Activated CD4-positive, alpha-beta T cell treated with anti-CD3 and anti-CD28 coated beads, Interleukin-2, amount 10 ng/mL, durations not matched to agents 7 days and 5 days (primary cell): ENCODE data around the gene PRXL2A. TPM values are rescaled to one million over a fixed set of nuclear protein-coding genes. Genes with fewer than 3 reads are reported as not detected.
"Not testable (repeated sequence)": the region's sequence is repeated elsewhere in the genome, so short reads cannot be mapped to it uniquely, and the experiment has no call there.

Source experiments
- CTCF ChIA-PET: fragments of 350-600 bp; sonication (Branson Sonifier 250); formaldehyde crosslinking; loops from one replicate; lab custom pipeline; 2021; ENCODE audit warnings: antibody characterized with exemption; lab: Charles Lee
- POLR2A ChIA-PET: fragments of 350-600 bp; sonication (Branson Sonifier 250); formaldehyde crosslinking; loops from one replicate; lab custom pipeline; 2021; ENCODE audit warnings: antibody characterized with exemption; lab: Charles Lee
- DNase-seq: peaks from one replicate; pipeline ENCODE4 v3.0.0-alpha.2; 2020
- H3K27ac Mint-ChIP-seq: one replicate; pipeline ENCODE4 v1.8.0; 2021; ENCODE audit warnings: mild to moderate bottlenecking, moderate library complexity, mixed read lengths
- H3K27me3 Mint-ChIP-seq: one replicate; pipeline ENCODE4 v1.8.0; 2021; ENCODE audit warnings: mixed read lengths
- H3K36me3 Mint-ChIP-seq: one replicate; pipeline ENCODE4 v1.8.0; 2021; ENCODE audit warnings: low read depth, mixed read lengths
- H3K4me1 Mint-ChIP-seq: one replicate; pipeline ENCODE4 v1.8.0; 2021; ENCODE audit warnings: mixed read lengths
- H3K4me3 Mint-ChIP-seq: one replicate; pipeline ENCODE4 v1.8.0; 2021; ENCODE audit warnings: mild to moderate bottlenecking, moderate library complexity, mixed read lengths
- H3K9me3 Mint-ChIP-seq: one replicate; pipeline ENCODE4 v1.8.0; 2021; ENCODE audit warnings: mixed read lengths
- total RNA-seq, 2 experiments: library from RNA; stranded (reverse); gene quantifications; one replicate each; pipeline ENCODE4 v1.2.3, GENCODE V29; 2021

Gene PRXL2A, protein sequence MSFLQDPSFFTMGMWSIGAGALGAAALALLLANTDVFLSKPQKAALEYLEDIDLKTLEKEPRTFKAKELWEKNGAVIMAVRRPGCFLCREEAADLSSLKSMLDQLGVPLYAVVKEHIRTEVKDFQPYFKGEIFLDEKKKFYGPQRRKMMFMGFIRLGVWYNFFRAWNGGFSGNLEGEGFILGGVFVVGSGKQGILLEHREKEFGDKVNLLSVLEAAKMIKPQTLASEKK
- total RNA-seq, result 1 to 10 TPM; 5.4 to 5.7 TPM

DNA sequence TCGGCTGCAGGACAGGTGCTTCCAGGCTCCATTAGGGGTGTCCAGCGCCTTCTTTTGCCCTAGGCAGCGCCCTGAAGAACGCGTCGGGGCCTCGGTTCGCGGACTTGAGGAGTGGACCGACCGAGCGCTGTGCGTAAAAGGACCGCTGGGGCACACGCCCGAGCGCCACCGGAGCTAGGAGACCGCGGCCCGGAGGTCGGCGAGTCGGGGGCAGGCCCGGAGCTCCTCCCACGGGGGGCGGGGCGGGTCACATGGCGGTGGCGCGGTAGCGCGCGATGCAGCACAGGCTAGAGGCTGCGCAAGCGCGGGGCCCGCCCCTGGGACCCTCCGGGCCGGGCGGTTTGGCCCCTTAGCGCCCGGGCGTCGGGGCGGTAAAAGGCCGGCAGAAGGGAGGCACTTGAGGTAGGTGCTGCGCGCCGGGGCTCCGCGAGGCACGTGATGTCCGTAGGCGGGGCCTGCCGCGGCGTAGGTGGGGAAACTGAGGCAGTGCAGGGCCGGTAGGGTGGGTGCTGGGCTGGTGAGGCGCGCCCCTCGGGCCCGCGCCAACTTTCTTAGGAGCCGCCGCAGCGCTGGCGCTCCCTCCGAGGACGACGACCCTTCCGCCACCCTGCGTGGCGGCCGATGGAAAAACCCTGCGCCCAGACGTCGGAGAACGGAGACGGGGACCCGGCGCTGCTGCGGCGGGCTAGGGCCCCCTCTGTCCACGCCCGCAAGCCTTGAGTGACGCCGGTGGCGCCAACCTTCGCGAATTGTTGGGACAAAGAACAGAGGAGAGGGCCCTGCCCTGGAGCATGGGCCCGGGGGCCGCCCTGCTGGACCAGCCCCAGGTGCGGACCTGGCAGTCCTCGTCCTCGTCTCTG is at the start of gene PRXL2A:
Gene PRXL2A (plus strand): TSS at position 310 of the 860 bp plus-strand sequence. CDS start 11,917 bp downstream, outside the sequence.
- H3K9me3 Mint-ChIP-seq, result no peaks in the 10 kb centered on the region
- peaks cover 20% of the 10 kb centered on the region for H3K4me1 Mint-ChIP-seq
- H3K36me3 Mint-ChIP-seq, result no peaks in the 10 kb centered on the region
- H3K27me3 Mint-ChIP-seq, result peaks cover 7% of the 10 kb centered on the region
- POLR2A ChIA-PET, result interaction anchor here (0.6 kb wide), 1 partner anchor 26 kb away, joined by 6 read pairs; no protein-coding TSS in a partner anchor
- H3K4me3 Mint-ChIP-seq, result peak within 1 kb of the TSS; percentile 76
- CTCF ChIA-PET, result interaction anchor here (0.9 to 2.0 kb wide), 9 partner anchors 12 to 168 kb away, joined by 3 to 9 read pairs (median 4); no protein-coding TSS in a partner anchor
- DNase-seq, result peak; percentile 80
- H3K27ac Mint-ChIP-seq, result peak within 1 kb of the TSS; percentile 26

DNA sequence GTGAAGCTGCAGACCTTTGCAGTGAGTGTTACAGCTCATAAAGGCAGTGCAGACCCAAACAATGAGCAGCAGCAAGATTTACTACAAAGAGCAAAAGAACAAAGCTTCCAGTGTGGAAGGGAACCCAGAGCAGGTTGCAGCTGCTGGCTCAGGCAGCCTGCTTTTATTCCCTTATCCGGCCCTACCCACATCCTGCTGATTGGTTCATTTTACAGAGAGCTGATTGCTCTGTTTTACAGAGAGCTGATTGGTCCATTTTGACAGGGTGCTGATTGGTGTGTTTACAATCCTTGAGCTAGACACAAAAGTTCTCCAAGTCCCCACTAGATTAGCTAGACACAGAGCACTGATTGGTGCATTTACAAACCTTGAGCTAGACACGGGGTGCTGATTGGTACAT is 49.4 kb upstream of the PRXL2A start:
- DNase-seq, H3K4me3 Mint-ChIP-seq, H3K27ac Mint-ChIP-seq, POLR2A ChIA-PET, H3K4me1 Mint-ChIP-seq, H3K9me3 Mint-ChIP-seq, H3K36me3 Mint-ChIP-seq: not testable (repeated sequence)
- H3K27me3 Mint-ChIP-seq, result peaks cover 25% of the 10 kb centered on the region
- CTCF ChIA-PET, result interaction anchor here (0.5 kb wide), 1 partner anchor 16 kb away, joined by 3 read pairs; no protein-coding TSS in a partner anchor

DNA sequence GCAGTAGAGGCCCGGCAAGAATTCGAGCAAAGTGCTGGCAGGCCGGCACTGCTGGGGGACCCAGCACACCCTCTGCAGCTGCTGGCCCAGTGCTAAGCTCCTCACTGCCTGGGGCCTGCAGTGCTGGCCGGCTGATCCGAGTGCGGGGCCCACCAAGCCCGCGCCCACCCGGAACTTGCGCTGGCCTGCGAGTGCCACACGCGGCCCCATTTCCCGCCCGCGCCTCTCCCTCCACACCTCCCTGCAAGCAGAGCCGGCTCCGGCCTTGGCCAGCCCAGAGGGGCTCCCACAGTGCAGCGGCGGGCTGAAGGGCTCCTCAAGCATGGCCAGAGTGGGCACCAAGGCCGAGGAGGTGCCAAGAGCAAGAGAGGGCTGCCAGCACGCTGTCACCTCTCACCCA is 48.7 kb upstream of the PRXL2A start:
- no peak overlapping the region for H3K27ac Mint-ChIP-seq
- H3K36me3 Mint-ChIP-seq, result no peaks in the 10 kb centered on the region
- peaks cover 25% of the 10 kb centered on the region for H3K27me3 Mint-ChIP-seq
- H3K4me1 Mint-ChIP-seq, result peaks cover 9% of the 10 kb centered on the region
- H3K9me3 Mint-ChIP-seq, result no peaks in the 10 kb centered on the region
- CTCF ChIA-PET, result interaction anchor here (0.5 kb wide), 1 partner anchor 17 kb away, joined by 3 read pairs; no protein-coding TSS in a partner anchor
- DNase-seq, result no peak
- POLR2A ChIA-PET, result no interaction called here
- no peak overlapping the region for H3K4me3 Mint-ChIP-seq

DNA sequence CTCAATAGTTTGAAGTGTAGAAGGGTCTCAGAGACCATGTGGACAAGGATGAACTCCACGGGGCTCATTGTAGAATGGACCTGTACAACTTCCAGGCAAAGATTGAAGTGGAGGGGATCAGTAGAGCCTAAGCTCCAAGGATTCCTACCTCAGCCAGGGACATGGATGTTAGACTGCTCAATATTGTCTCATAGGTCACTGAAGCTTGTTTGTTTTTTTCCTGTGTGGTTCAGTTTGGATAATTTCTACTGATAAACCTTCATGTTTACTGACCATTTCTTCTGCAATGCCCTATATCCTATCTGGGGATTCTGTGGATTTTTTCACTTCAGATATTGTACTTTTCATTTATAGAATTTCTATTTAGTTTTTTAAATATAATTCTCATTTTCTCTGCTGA is 42.8 kb upstream of the PRXL2A start:
- POLR2A ChIA-PET, result no interaction called here
- Mint-ChIP-seq H3K27me3 (peaks cover 9% of the 10 kb centered on the region), H3K27ac (no peak overlapping the region), H3K4me1 (no peaks in the 10 kb centered on the region), H3K9me3 (peaks cover 9% of the 10 kb centered on the region), H3K36me3 (peaks cover 3% of the 10 kb centered on the region), H3K4me3 (no peak overlapping the region)
- no peak for DNase-seq
- CTCF ChIA-PET, result no interaction called here

DNA sequence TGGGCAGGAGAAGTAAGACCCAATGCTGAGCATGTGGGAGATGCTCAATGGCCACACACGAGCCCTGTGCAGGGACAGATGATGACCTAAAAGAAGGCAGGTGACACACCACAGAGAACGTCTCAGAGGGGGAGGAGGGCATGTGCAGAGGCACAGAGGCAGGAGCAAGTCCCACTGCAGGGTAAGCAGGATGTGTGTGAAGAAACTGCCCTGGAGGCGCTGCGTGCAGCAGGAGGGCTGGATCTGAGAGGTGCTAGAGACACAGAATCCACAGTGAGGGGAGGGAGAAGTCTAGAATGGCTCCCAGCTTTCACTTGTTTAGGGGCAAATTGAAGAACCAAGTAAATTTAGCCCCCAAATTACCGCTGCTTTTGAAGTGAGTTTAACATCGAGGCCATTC is 36.9 kb upstream of the PRXL2A start:
- H3K27ac Mint-ChIP-seq, result no peak overlapping the region
- CTCF ChIA-PET, result interaction anchor here (1.4 kb wide), 1 partner anchor 14 kb away, joined by 4 read pairs; no protein-coding TSS in a partner anchor
- POLR2A ChIA-PET, result no interaction called here
- peaks cover 3% of the 10 kb centered on the region for H3K36me3 Mint-ChIP-seq
- H3K27me3 Mint-ChIP-seq, result peaks cover 5% of the 10 kb centered on the region
- no peak for DNase-seq
- H3K4me3 Mint-ChIP-seq, result no peak overlapping the region
- H3K4me1 Mint-ChIP-seq, result no peaks in the 10 kb centered on the region
- peaks cover 6% of the 10 kb centered on the region for H3K9me3 Mint-ChIP-seq

DNA sequence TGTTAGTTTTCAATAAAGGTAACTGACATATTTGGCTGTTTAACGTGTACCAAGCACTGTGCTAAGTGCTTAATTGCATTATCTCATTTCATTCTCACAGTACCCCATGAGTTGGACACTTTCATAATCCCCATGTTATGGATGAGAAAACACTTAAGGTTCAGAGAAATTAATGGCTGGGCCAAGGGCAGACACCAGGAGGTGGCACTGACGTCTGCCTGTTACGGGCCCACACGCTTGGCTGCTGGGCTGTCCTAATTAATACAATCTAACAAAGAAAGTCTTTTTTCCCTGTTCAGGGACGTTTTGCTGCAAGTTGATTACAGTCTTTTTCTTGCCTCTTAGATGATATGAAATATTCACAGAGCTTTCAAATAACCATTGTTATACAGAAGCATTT is 35.7 kb upstream of the PRXL2A start:
- Mint-ChIP-seq H3K9me3 (peaks cover 5% of the 10 kb centered on the region), H3K27ac (no peak overlapping the region), H3K4me1 (no peaks in the 10 kb centered on the region), H3K36me3 (peaks cover 3% of the 10 kb centered on the region), H3K27me3 (peaks cover 7% of the 10 kb centered on the region), H3K4me3 (no peak overlapping the region)
- CTCF ChIA-PET, result interaction anchor here (1.4 to 2.4 kb wide), 2 partner anchors 10 to 133 kb away, joined by 5 to 7 read pairs; no protein-coding TSS in a partner anchor
- no peak for DNase-seq
- POLR2A ChIA-PET, result no interaction called here

DNA sequence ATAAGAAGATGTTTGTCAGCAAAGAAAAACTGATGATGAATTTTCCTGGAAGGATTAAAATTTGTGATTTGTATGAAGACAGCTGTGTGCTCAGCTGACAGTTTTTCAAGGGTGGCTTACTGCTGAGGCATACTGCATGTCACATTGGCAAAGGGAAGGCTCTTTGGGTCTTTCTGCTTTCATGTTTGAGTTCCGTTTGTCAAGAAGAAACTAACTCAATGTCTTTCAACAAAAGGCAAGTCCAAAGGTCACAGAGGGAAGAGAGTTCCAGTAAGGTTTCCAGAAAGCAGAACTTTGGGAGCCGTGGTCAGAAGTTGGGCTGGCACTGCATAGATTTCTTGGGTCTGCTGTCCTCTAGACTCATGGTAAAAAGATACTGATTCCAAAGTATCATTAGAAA is 34.8 kb upstream of the PRXL2A start:
- Mint-ChIP-seq H3K36me3 (no peaks in the 10 kb centered on the region), H3K4me3 (no peak overlapping the region), H3K27me3 (peaks cover 7% of the 10 kb centered on the region), H3K27ac (no peak overlapping the region), H3K4me1 (peaks cover 5% of the 10 kb centered on the region), H3K9me3 (no peaks in the 10 kb centered on the region)
- DNase-seq, result no peak
- ChIA-PET POLR2A (no interaction called here), CTCF (interaction anchor here (1.4 to 2.4 kb wide), 2 partner anchors 9 to 132 kb away, joined by 5 to 7 read pairs; no protein-coding TSS in a partner anchor)

DNA sequence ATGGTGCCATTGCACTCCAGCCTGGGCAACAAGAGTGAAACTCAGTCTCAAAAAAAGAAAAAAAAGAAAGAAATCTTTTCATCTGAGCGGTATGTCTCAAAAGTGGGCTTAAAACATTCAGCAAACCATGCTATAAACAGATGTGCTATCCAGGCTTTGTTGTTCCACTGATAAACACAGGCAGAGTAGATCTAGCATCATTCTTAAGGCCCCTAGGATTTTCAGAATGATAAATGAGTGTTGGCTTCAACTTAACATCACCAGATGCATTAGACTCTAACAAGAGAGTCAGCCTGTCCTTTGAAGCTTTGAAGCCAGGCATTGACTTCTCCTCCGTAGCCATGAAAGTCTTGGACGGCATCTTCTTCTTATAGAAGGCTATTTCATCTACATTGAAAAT is 28.6 kb upstream of the PRXL2A start:
- ChIA-PET CTCF (interaction anchor here (0.6 to 2.1 kb wide), 6 partner anchors 43 to 149 kb away, joined by 3 to 5 read pairs (median 4); no protein-coding TSS in a partner anchor), POLR2A (no interaction called here)
- Mint-ChIP-seq H3K36me3 (no peaks in the 10 kb centered on the region), H3K9me3 (no peaks in the 10 kb centered on the region), H3K4me1 (peaks cover 17% of the 10 kb centered on the region), H3K27me3 (peaks cover 6% of the 10 kb centered on the region), H3K4me3 (no peak overlapping the region), H3K27ac (no peak overlapping the region)
- DNase-seq, result no peak

DNA sequence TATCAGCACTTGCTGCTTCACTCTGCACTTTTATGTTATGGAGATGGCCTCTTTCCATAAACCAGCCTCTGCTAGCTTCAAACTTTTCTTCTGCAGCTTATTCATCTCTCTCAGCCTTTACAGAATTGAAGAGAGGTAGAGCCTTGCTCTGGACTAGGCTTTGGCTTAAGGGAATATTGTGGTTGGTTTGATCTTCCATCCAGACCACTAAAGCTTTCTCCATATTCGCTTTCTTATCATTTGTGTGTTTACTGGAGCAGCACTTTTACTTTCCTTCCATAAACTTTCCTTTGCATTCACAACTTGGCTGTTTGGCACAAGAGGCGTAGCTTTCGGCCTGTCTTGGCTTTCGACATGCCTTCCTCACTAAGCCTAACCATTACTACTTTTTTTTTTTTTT is 28.2 kb upstream of the PRXL2A start:
- Mint-ChIP-seq H3K27ac (no peak overlapping the region), H3K27me3 (peaks cover 6% of the 10 kb centered on the region), H3K4me1 (peaks cover 17% of the 10 kb centered on the region), H3K4me3 (no peak overlapping the region), H3K9me3 (no peaks in the 10 kb centered on the region), H3K36me3 (no peaks in the 10 kb centered on the region)
- POLR2A ChIA-PET, result no interaction called here
- DNase-seq, result no peak
- CTCF ChIA-PET, result interaction anchor here (0.6 to 2.1 kb wide), 6 partner anchors 43 to 149 kb away, joined by 3 to 5 read pairs (median 4); no protein-coding TSS in a partner anchor

DNA sequence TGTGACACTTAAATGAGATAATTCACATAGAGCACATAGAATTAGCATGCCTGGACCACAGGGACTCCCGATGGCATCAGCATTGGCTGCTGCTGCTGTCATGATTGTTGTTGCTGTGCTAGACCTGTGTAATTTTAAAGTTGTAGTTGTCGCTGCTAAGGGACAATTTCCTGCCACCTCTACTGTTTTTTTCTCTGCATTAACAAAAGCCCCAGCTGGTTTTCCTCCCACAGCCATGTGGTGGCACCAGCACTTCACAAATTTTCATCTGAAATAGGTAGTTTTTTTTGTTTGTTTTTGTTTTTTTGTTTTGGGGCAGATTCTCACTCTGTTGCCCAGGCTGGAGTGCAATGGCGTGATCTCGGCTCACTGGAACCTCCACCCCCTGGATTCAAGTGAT is 25.4 kb upstream of the PRXL2A start:
- H3K4me1 Mint-ChIP-seq, result peaks cover 17% of the 10 kb centered on the region
- peak; percentile 74 for DNase-seq
- H3K4me3 Mint-ChIP-seq, result no peak overlapping the region
- H3K27me3 Mint-ChIP-seq, result peaks cover 2% of the 10 kb centered on the region
- no peak overlapping the region for H3K27ac Mint-ChIP-seq
- POLR2A ChIA-PET, result interaction anchor here (0.7 kb wide), 1 partner anchor 25 kb away, joined by 6 read pairs; no protein-coding TSS in a partner anchor
- no peaks in the 10 kb centered on the region for H3K9me3 Mint-ChIP-seq
- CTCF ChIA-PET, result interaction anchor here (0.7 to 2.1 kb wide), 8 partner anchors 10 to 236 kb away, joined by 3 to 10 read pairs (median 4); no protein-coding TSS in a partner anchor
- H3K36me3 Mint-ChIP-seq, result no peaks in the 10 kb centered on the region

DNA sequence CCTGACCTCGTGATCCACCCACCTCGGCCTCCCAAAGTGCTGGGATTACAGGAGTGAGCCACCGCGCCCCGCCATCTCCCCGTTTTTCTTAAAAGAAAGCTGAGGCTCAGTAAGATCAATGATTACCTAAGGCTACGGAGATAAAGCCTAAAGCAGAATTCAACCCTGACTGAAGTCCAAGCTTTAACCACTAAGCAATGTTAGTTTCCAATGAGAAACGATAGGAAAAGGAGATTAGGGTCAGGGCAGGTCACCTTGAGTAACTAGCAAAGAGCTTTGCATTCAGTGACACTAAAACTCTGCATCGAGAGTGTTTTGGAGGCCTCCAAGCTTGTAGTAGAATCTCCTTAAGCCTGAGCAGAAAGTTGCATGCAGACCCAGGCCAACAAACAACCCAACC is 17.6 kb upstream of the PRXL2A start:
- ChIA-PET CTCF (interaction anchor here (0.6 to 1.1 kb wide), 2 partner anchors 13 to 189 kb away, joined by 3 to 4 read pairs; no protein-coding TSS in a partner anchor), POLR2A (no interaction called here)
- no peak overlapping the region for H3K27ac Mint-ChIP-seq
- no peaks in the 10 kb centered on the region for H3K36me3 Mint-ChIP-seq
- peaks cover 4% of the 10 kb centered on the region for H3K27me3 Mint-ChIP-seq
- H3K4me3 Mint-ChIP-seq, result no peak overlapping the region
- no peaks in the 10 kb centered on the region for H3K4me1 Mint-ChIP-seq
- no peak for DNase-seq
- H3K9me3 Mint-ChIP-seq, result no peaks in the 10 kb centered on the region

DNA sequence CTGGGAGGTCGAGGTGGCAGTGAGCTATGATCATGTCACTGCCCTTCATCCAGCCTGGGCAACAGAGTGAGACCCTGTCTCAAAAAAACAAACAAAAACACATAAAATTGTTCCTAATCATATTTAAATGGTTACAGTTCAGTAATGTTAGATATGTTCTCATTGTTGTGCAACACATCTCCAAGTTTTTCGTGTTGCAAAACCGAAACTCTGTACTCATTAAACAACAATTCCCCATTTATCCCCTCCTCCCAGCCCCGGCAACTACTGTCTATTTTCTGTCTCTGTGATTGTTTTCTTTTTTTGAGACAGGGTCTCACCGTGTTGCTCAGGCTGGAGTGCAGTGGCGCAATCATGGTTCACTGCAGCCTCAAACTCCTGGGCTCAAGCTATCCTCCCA is 16.1 kb upstream of the PRXL2A start:
- no peak overlapping the region for H3K4me3 Mint-ChIP-seq
- POLR2A ChIA-PET, result no interaction called here
- H3K9me3 Mint-ChIP-seq, result no peaks in the 10 kb centered on the region
- DNase-seq, result no peak
- no peaks in the 10 kb centered on the region for H3K36me3 Mint-ChIP-seq
- no peaks in the 10 kb centered on the region for H3K4me1 Mint-ChIP-seq
- H3K27ac Mint-ChIP-seq, result no peak overlapping the region
- CTCF ChIA-PET, result no interaction called here
- H3K27me3 Mint-ChIP-seq, result peaks cover 4% of the 10 kb centered on the region
